ENCODE results near the gene PDGFRB.

DNA sequence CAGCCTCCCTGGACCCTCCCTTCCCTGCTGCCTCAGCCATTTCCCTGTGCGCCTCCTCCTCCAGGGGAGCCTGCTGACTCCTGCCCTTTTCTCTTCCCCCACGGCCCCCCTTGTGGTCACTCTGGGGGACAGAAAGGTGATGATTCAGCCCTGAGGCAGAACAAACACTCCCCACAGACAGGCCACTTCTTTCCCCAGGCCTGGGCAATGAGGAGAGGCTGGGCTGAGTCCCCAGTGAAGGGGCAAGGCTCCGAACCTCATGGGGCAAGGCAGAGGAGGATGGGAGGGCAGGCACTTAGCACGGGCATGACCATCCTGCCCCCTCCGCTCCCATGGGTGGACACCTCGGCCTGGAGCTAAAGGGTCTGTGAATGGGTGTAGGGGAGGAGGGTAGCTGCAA is 90.3 kb downstream of the PDGFRB start:
- TF ChIP-seq, protein P1, sequence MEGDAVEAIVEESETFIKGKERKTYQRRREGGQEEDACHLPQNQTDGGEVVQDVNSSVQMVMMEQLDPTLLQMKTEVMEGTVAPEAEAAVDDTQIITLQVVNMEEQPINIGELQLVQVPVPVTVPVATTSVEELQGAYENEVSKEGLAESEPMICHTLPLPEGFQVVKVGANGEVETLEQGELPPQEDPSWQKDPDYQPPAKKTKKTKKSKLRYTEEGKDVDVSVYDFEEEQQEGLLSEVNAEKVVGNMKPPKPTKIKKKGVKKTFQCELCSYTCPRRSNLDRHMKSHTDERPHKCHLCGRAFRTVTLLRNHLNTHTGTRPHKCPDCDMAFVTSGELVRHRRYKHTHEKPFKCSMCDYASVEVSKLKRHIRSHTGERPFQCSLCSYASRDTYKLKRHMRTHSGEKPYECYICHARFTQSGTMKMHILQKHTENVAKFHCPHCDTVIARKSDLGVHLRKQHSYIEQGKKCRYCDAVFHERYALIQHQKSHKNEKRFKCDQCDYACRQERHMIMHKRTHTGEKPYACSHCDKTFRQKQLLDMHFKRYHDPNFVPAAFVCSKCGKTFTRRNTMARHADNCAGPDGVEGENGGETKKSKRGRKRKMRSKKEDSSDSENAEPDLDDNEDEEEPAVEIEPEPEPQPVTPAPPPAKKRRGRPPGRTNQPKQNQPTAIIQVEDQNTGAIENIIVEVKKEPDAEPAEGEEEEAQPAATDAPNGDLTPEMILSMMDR (optimal IDR thresholded peaks at IDR 0.05 in 1 of 3, IDR thresholded peaks at IDR 0.05 in 1 of 3, conservative IDR thresholded peaks at IDR 0.05 in 1 of 3; ENCODE audit: extremely low read depth in 1 of 3, insufficient read depth in 2 of 3, low read length in 3 of 3): no peak
- no peak for TF ChIP-seq EZH2 (IDR thresholded peaks at IDR 0.05; ENCODE audit: low read length)
